ENCODE results near the gene MPP2. TPM values are rescaled to one million over a fixed set of nuclear protein-coding genes. Genes with fewer than 3 reads are reported as not detected.

Gene MPP2
- total and polyA plus RNA-seq, 2 donors (not counting 3 experiments of a cell fraction or from before 2014, with no cell fraction given): 1.4 to 1.6 TPM

GRCh38 chr17:43854498-43854897 lies 52.8 kb downstream of the MPP2 start:
- dilution Hi-C loops (cut with MboI; ENCODE audit: extremely low pct_ligation_motif_present, low sequenced_read_pairs): no loop called here
- no peak overlapping the region for H3K27ac ChIP-seq (ENCODE audit: insufficient read depth, low read depth, low read length)

More at GRCh38 chr17:43854498-43854897, 52.8 kb downstream of the MPP2 start:
- Histone ChIP-seq H3K9me3 (replicated peaks; ENCODE audit: control insufficient read depth, insufficient read depth, low read length) (no peaks in the 10 kb centered on the region), H3K36me3 (ENCODE audit: control insufficient read depth in 2 of 2, extremely low read depth in 1 of 2, insufficient read depth in 2 of 2, low read length in 2 of 2) (no peaks in the 10 kb centered on the region), H3K9ac (replicated peaks; ENCODE audit: extremely low read depth, insufficient read depth, low read length) (no peak overlapping the region), H3K27me3 (ENCODE audit: control insufficient read depth in 2 of 2, insufficient read depth in 2 of 2, low read length in 2 of 2) (peaks cover 12 to 17% of the 10 kb centered on the region in 2 experiments), H3K79me2 (ENCODE audit: control insufficient read depth, insufficient read depth, low read length) (no peaks in the 10 kb centered on the region), H3K4me3 (replicated peaks in 1 of 3; ENCODE audit: insufficient read depth in 1 of 3, low read depth in 1 of 3, low read length in 3 of 3) (no peak overlapping the region), H3K4me2 (ENCODE audit: insufficient read depth, low read length) (no peak overlapping the region), H3K9me1 (replicated peaks; ENCODE audit: control insufficient read depth, extremely low read depth, insufficient read depth, low read length) (no peaks in the 10 kb centered on the region), H4K20me1 (replicated peaks; ENCODE audit: control insufficient read depth, extremely low read depth, insufficient read depth, low read length) (no peaks in the 10 kb centered on the region), H3K4me1 (ENCODE audit: control insufficient read depth, extremely low read depth, insufficient read depth, low read length) (no peaks in the 10 kb centered on the region), H2AFZ (ENCODE audit: low read depth, low read length) (no peak overlapping the region)
- intact Hi-C loops (cut with micrococcal nuclease): no loop called here
- FAIRE-seq (no peak), DNase-seq (ENCODE audit: low read depth, low spot score) (no peak)
- POLR2A ChIA-PET: no interaction called here
- BruUV-seq (replicated peaks): no TSS peak
- CTCF ChIA-PET: interaction anchor here (0.5 to 3.9 kb wide), 3 partner anchors 8 to 140 kb away, joined by 3 to 39 read pairs (median 9); partner anchors contain the start of gene CD300LG
- TF ChIP-seq MYC (IDR thresholded peaks at IDR 0.05; ENCODE audit: low read depth, low read length) (no peak), FOS (IDR thresholded peaks at IDR 0.05; ENCODE audit: borderline replicate concordance, insufficient read depth, low read length) (no peak), EZH2 (IDR thresholded peaks at IDR 0.05; ENCODE audit: borderline replicate concordance, low read depth, low read length, severe bottlenecking) (no peak), GATA2 (IDR thresholded peaks at IDR 0.05; ENCODE audit: insufficient read depth, insufficient read length, low read depth, low read length) (no peak), JUN (IDR thresholded peaks at IDR 0.05; ENCODE audit: borderline replicate concordance, insufficient read depth, insufficient read length, low read depth) (no peak), POLR2AphosphoS5 (IDR thresholded peaks at IDR 0.05; ENCODE audit: insufficient read depth, low read depth, low read length) (no peak), POLR2A (IDR thresholded peaks at IDR 0.05; ENCODE audit: low read depth, low read length) (no peak)
- TF ChIP-seq, protein P1, sequence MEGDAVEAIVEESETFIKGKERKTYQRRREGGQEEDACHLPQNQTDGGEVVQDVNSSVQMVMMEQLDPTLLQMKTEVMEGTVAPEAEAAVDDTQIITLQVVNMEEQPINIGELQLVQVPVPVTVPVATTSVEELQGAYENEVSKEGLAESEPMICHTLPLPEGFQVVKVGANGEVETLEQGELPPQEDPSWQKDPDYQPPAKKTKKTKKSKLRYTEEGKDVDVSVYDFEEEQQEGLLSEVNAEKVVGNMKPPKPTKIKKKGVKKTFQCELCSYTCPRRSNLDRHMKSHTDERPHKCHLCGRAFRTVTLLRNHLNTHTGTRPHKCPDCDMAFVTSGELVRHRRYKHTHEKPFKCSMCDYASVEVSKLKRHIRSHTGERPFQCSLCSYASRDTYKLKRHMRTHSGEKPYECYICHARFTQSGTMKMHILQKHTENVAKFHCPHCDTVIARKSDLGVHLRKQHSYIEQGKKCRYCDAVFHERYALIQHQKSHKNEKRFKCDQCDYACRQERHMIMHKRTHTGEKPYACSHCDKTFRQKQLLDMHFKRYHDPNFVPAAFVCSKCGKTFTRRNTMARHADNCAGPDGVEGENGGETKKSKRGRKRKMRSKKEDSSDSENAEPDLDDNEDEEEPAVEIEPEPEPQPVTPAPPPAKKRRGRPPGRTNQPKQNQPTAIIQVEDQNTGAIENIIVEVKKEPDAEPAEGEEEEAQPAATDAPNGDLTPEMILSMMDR (IDR thresholded peaks at IDR 0.05; ENCODE audit: extremely low read depth in 1 of 2, insufficient read depth in 1 of 2, low read depth in 1 of 2, low read length in 2 of 2): no peak
- TF ChIP-seq, protein P2, sequence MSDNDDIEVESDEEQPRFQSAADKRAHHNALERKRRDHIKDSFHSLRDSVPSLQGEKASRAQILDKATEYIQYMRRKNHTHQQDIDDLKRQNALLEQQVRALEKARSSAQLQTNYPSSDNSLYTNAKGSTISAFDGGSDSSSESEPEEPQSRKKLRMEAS (IDR thresholded peaks at IDR 0.05; ENCODE audit: insufficient read depth, insufficient read length): no peak
